ENCODE results near the gene ZNF791. TPM values are rescaled to one million over a fixed set of nuclear protein-coding genes. Genes with fewer than 3 reads are reported as not detected.
"Not testable (repeated sequence)": the region's sequence is repeated elsewhere in the genome, so short reads cannot be mapped to it uniquely, and the experiment has no call there.

ZNF791 gene
- polyA plus RNA-seq (ENCODE audit: insufficient read length in 10 of 10): 10 to 100 TPM in 9 of 10 donors, 1 to 10 TPM in 1; 7.7 to 17.5 (median 13.7) TPM
- long read RNA-seq, donor 1, full-length matches to known transcripts: 2 of 2,134 reads
- long read RNA-seq, donor 1, partial matches to known transcripts: 2,132 of 2,134 reads
- long read RNA-seq, donor 1, other reads (novel, unspliced or antisense): 0 of 2,134 reads
- long read RNA-seq, donor 2, full-length matches to known transcripts: 3 of 2,169 reads
- long read RNA-seq, donor 2, partial matches to known transcripts: 2,166 of 2,169 reads
- long read RNA-seq, donor 2, other reads (novel, unspliced or antisense): 0 of 2,169 reads
- long read RNA-seq, donor 3: 0 reads
- long read RNA-seq, donor 4, full-length matches to known transcripts: 3 of 1,988 reads
- long read RNA-seq, donor 4, partial matches to known transcripts: 1,985 of 1,988 reads
- long read RNA-seq, donor 4, other reads (novel, unspliced or antisense): 0 of 1,988 reads
- long read RNA-seq, donor 5, full-length matches to known transcripts: 2 of 2 reads
- long read RNA-seq, donor 5, partial matches to known transcripts: 0 of 2 reads
- long read RNA-seq, donor 5, other reads (novel, unspliced or antisense): 0 of 2 reads
- long read RNA-seq, donor 6, full-length matches to known transcripts: 1 of 3,210 reads
- long read RNA-seq, donor 6, partial matches to known transcripts: 3,209 of 3,210 reads
- long read RNA-seq, donor 6, other reads (novel, unspliced or antisense): 0 of 3,210 reads
- long read RNA-seq, donor 7, full-length matches to known transcripts: 1 of 1 reads
- long read RNA-seq, donor 7, partial matches to known transcripts: 0 of 1 reads
- long read RNA-seq, donor 7, other reads (novel, unspliced or antisense): 0 of 1 reads
- long read RNA-seq, donor 8, full-length matches to known transcripts: 3 of 38 reads
- long read RNA-seq, donor 8, partial matches to known transcripts: 13 of 38 reads
- long read RNA-seq, donor 8, other reads (novel, unspliced or antisense): 22 of 38 reads
- long read RNA-seq, donor 9, full-length matches to known transcripts: 1 of 1 reads
- long read RNA-seq, donor 9, partial matches to known transcripts: 0 of 1 reads
- long read RNA-seq, donor 9, other reads (novel, unspliced or antisense): 0 of 1 reads

DNA sequence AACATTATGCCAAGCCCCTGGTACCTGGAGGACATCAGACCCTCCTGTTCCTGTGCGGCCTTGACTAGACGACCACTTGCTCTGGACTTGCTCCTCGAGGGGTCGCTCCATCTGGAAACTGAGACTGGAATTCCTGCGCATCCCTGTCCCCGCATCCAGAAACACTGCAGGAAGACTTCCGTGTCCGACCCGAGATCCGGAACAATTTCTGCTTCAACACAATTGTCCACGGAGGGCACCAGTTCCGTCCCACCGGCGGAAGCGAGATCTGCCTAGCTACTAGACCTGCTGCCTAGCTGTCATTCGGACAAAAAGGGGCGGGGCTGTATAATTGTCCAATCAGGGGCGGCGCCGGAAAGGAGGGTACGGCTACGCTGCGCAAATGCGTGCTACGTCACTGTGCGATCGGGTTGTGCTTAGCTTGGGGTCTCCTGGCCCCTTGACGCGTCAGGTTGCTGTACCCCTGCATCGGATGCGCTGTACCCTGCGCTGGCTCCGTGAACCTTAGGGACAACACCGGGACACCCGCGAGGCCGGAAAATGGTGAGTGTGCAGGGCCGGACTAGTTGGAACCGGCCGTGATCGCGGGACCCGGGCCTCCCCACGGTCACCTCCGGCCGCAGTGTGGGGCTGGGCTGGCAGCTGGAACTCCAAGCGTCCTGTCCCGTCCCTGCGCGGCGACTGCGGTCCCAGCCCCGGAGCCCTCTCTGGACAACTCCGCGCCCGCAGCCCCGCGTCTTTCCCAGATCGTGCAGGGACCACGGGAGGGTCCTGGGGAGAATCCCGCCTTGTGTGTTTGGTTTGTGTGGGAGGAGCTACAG lies at the start of gene ZNF791, which contains the start of gene ZNF490:
Gene ZNF791 (plus strand): TSS at position 381 of the 821 bp plus-strand sequence. CDS start 160 bp downstream, at position 541.
Gene ZNF490 (minus strand): TSS at position 274 of the 821 bp plus-strand sequence. CDS start 133 bp downstream, at position 141.
- peak; percentile 97 to 99 (median 98) for DNase-seq

- peak; percentile 71 to 88 (median 86) for DNase-seq
Observed at GRCh38 chr19:12564016-12564664, 46.6 kb upstream of the ZNF791 start.

GRCh38 chr19:12566380-12566779 lies 44.3 kb upstream of the ZNF791 start:
- not testable (repeated sequence) for DNase-seq

- DNase-seq: no peak
Observed at GRCh38 chr19:12567951-12568350, 42.8 kb upstream of the ZNF791 start.

DNA sequence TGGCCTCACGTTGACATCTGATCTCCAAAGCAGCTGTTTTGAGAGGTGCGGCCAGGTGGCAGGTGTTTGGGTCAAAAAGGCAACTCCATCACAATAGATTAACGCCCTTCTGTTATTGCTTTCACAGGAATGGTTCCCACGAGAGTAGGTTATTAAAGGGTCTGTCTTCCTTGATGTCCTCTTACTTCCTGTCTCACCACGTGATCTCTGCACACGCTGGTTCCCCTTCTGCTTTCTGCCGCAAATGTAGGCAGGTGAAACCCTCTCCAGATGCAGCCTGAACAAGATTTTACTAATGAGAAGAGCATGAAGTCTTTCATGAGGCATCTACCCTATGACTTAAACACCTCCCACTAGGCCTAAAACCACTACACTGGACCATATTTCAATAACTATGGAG lies 36.7 kb upstream of the ZNF791 start:
- DNase-seq: no peak

- DNase-seq: no peak
Observed at GRCh38 chr19:12578641-12579040, 32.1 kb upstream of the ZNF791 start.

DNA sequence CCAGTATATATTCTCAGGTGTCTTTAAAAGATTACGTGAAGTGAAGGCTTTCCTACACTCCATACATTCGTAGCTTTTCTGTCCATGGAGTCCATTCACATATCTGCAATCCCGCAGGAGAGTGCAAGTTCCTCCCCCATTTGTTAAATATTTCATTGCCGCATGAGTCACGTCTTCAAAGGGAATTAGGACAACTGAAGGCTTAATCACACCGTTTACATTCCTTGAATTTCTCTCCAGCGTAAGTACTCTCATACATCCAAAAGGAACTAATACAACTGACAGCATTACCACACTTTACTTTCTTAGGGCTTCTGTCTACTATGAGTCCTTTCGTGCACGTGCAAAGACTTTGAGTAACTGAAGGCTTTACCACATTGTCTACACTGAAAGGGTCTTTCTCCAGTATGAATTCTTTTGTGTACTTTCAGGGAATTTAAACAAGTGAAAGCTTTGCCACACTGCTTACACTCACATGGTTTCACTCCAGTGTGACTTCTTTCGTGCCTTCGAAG lies 30.5 kb upstream of the ZNF791 start:
- peak in 1 of 3 donors; percentile 25 for DNase-seq

DNA sequence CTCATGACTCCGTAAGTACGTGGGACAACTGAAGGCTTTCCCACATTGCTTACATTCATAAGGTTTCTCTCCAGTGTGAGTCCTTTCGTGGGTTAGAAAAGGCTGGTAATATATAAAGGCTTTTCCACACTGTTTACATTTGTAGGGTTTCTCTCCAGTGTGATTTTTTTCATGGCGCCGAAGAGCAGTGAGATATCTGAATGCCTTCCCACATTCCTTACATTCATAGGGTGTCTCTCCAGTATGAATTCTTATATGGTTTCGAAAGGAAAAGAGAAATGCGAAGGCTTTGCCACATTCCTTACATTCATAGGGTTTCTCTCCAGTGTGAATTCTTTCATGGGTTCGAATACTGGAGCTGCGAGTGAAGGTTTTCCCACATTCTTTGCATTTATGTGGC lies 29.6 kb upstream of the ZNF791 start:
- no peak for DNase-seq

- DNase-seq: no peak
Observed at GRCh38 chr19:12596485-12596884, 14.2 kb upstream of the ZNF791 start.

GRCh38 chr19:12596927-12597548 lies 13.7 kb upstream of the ZNF791 start:
- no peak for DNase-seq

GRCh38 chr19:12597594-12597993 lies 13.1 kb upstream of the ZNF791 start:
- DNase-seq: no peak

DNA sequence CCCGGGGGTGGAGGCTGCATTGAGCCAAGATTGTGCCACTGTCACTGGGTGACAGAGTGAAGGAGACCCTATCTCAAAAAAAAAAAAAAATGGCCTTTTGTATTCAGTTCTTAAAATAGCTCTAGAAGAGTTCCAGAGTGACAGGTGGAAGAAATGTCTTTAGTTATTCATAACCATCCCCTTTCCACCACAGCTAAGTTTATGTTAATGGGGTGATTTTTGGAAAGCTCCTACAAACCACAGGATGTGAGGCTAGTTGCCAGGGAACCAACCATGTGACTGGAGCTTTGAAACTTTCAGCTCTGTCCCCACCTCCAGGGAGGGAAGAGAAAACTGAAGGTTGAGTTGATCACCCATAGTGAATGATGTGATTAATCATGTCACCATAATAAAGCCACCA lies 7.0 kb upstream of the ZNF791 start:
- DNase-seq: no peak

DNA sequence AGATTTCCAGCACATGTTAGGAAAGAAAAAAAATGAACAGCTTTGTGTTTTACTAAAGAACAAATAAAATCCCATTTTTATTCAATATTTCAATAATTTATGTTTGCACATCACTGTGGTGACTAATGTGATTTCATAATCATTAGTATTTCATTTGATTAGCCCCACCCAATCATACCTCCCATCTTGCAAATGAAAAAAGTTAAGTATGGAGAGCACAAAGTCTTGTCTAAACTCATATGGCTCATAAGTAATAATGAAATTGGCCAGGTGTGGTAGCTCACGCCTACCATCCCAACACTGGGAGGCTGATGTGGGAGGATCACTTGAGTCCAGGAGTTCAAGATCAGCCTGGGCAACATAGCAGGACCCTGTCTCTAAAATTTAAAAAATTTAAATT lies 3.9 kb upstream of the ZNF791 start:
- DNase-seq: no peak

GRCh38 chr19:12607631-12608030 lies 3.1 kb upstream of the ZNF791 start:
- no peak for DNase-seq

GRCh38 chr19:12611361-12611699 lies 610 bp downstream of the ZNF791 start:
- peak; percentile 82 to 94 (median 85) for DNase-seq

DNA sequence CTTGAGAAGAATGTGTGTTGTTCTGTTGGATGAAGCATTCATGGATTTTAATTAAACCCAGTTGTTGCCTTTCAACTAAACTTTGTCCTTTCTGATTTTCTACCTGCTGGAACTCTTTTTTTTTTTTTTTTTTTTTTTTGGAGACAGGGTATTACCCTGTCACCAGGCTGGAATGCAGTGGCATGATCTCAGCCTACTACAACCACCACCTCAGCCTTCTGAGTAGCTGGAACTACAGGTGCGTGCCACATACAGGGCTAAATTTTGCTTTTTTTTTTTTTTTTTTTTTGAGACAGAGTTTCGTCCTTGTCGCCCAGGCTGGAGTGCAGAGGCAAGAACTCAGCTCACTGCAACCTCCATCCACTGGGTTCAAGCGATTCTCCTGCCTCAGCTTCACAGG lies 6.9 kb downstream of the ZNF791 start:
- DNase-seq: no peak

GRCh38 chr19:12621253-12622024 lies 10.7 kb downstream of the ZNF791 start:
- not testable (repeated sequence) for DNase-seq

DNA sequence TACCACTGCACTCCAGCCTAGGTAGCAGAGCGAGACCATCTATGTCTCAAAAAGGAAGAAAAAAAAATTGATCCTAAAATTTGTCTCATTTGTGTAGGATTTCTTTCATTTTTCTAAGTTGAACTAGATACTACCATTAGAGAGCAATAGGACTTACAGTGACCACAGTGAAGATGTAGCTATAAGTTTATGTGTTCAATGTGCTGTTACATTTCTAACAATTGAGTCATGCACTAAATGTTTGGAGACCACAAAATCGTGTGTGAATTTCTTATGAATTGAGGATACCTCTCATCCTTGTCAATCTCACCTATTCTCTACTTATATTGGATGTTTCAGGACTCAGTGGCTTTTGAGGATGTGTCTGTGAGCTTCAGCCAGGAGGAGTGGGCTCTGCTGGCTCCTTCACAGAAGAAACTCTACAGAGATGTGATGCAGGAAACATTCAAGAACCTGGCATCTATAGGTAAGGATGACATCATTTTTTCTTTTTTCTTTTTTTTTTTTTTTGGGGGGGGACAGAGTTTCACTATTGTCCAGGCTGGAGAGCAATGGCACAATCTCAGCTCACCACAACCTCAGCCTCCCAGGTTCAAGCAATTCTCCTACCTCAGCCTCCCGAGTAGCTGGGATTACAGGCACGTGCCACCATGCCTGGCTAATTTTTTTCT lies 12.8 kb downstream of the ZNF791 start:
- DNase-seq: no peak

GRCh38 chr19:12626958-12627357 lies 16.2 kb downstream of the ZNF791 start:
- no peak for DNase-seq

Data from muscle of back (tissue), 13 donors.